Activated CD4-positive, alpha-beta T cell treated with anti-CD3 and anti-CD28 coated beads, Interleukin-2, amount 10 ng/mL, durations not matched to agents 24 days and 14 days (primary cell): ENCODE measurements around the gene PDGFRB. TPM values are rescaled to one million over a fixed set of nuclear protein-coding genes. Genes with fewer than 3 reads are reported as not detected.

Experiments used
- DNase-seq: peaks from one replicate; pipeline ENCODE4 v3.0.0; 2022
- H3K27ac Mint-ChIP-seq: one replicate; pipeline ENCODE4 v1.8.0; 2022; ENCODE audit warnings: mild to moderate bottlenecking, mixed read lengths
- H3K27me3 Mint-ChIP-seq: one replicate; pipeline ENCODE4 v1.8.0; 2022; ENCODE audit warnings: mixed read lengths
- H3K36me3 Mint-ChIP-seq: one replicate; pipeline ENCODE4 v1.8.0; 2022; ENCODE audit warnings: low read depth, mild to moderate bottlenecking, mixed read lengths
- H3K4me1 Mint-ChIP-seq: one replicate; pipeline ENCODE4 v1.8.0; 2021; ENCODE audit warnings: mixed read lengths
- H3K4me3 Mint-ChIP-seq: one replicate; pipeline ENCODE4 v1.8.0; 2022; ENCODE audit warnings: mild to moderate bottlenecking, moderate library complexity, mixed read lengths
- H3K9me3 Mint-ChIP-seq: one replicate; pipeline ENCODE4 v1.8.0; 2021; ENCODE audit warnings: mixed read lengths
- intact Hi-C: fragments of 100-400 bp; cut with micrococcal nuclease; formaldehyde crosslinking; loops from one replicate; pipeline ENCODE4 v1.15.1; 2023
- total RNA-seq: library from RNA; stranded (reverse); gene quantifications from 2 replicates; pipeline ENCODE4 v1.2.3, GENCODE V29; 2022

Gene PDGFRB
- total RNA-seq, 1 donor from 2014 or later = 1.5 TPM

- H3K27me3 Mint-ChIP-seq = peaks cover 27% of the 10 kb centered on the region
- peaks cover 7% of the 10 kb centered on the region for H3K4me1 Mint-ChIP-seq
- no peak for DNase-seq
- no peak overlapping the region for H3K27ac Mint-ChIP-seq
- H3K36me3 Mint-ChIP-seq = no peaks in the 10 kb centered on the region
- H3K4me3 Mint-ChIP-seq = no peak overlapping the region
- no peaks in the 10 kb centered on the region for H3K9me3 Mint-ChIP-seq
- intact Hi-C loops = no loop called here
These were observed 72.8 kb downstream of the PDGFRB start for GRCh38 chr5:150082889-150083288.

GRCh38 chr5:150082374-150082773 lies 73.3 kb downstream of the PDGFRB start:
- Mint-ChIP-seq H3K4me1 (peaks cover 7% of the 10 kb centered on the region), H3K36me3 (no peaks in the 10 kb centered on the region), H3K9me3 (no peaks in the 10 kb centered on the region), H3K27ac (no peak overlapping the region), H3K4me3 (no peak overlapping the region), H3K27me3 (peaks cover 27% of the 10 kb centered on the region)
- intact Hi-C loops = no loop called here
- DNase-seq = no peak

GRCh38 chr5:150081541-150082283 lies 73.9 kb downstream of the PDGFRB start:
- Mint-ChIP-seq H3K4me3 (no peak overlapping the region), H3K27me3 (peaks cover 22% of the 10 kb centered on the region), H3K9me3 (no peaks in the 10 kb centered on the region), H3K4me1 (peaks cover 7% of the 10 kb centered on the region), H3K36me3 (no peaks in the 10 kb centered on the region), H3K27ac (no peak overlapping the region)
- DNase-seq = no peak
- intact Hi-C loops = no loop called here

- Mint-ChIP-seq H3K36me3 (no peaks in the 10 kb centered on the region), H3K4me3 (no peak overlapping the region), H3K4me1 (peaks cover 7% of the 10 kb centered on the region), H3K9me3 (no peaks in the 10 kb centered on the region), H3K27ac (no peak overlapping the region), H3K27me3 (peaks cover 22% of the 10 kb centered on the region)
- intact Hi-C loops = no loop called here
- DNase-seq = no peak
These were observed 74.8 kb downstream of the PDGFRB start for GRCh38 chr5:150080696-150081435.

- H3K36me3 Mint-ChIP-seq = no peaks in the 10 kb centered on the region
- no peak overlapping the region for H3K27ac Mint-ChIP-seq
- no peak for DNase-seq
These were observed 75.7 kb downstream of the PDGFRB start for GRCh38 chr5:150079909-150080461.

GRCh38 chr5:150078802-150079689 lies 76.6 kb downstream of the PDGFRB start:
- no peak overlapping the region for H3K4me3 Mint-ChIP-seq
- intact Hi-C loops = no loop called here

More at GRCh38 chr5:150079909-150080461, 75.7 kb downstream of the PDGFRB start:
- intact Hi-C loops = no loop called here
- no peaks in the 10 kb centered on the region for H3K9me3 Mint-ChIP-seq
- peaks cover 7% of the 10 kb centered on the region for H3K4me1 Mint-ChIP-seq
- peaks cover 16% of the 10 kb centered on the region for H3K27me3 Mint-ChIP-seq
- H3K4me3 Mint-ChIP-seq = no peak overlapping the region

GRCh38 chr5:150077996-150078801 lies 77.4 kb downstream of the PDGFRB start:
- peaks cover 7% of the 10 kb centered on the region for H3K4me1 Mint-ChIP-seq
- no peaks in the 10 kb centered on the region for H3K9me3 Mint-ChIP-seq
- H3K27me3 Mint-ChIP-seq = peaks cover 10% of the 10 kb centered on the region
- no peak overlapping the region for H3K4me3 Mint-ChIP-seq
- no peak overlapping the region for H3K27ac Mint-ChIP-seq
- DNase-seq = no peak
- intact Hi-C loops = no loop called here
- no peaks in the 10 kb centered on the region for H3K36me3 Mint-ChIP-seq

More at GRCh38 chr5:150078802-150079689, 76.6 kb downstream of the PDGFRB start:
- no peak for DNase-seq
- Mint-ChIP-seq H3K27me3 (peaks cover 16% of the 10 kb centered on the region), H3K9me3 (no peaks in the 10 kb centered on the region), H3K4me1 (peaks cover 7% of the 10 kb centered on the region), H3K36me3 (no peaks in the 10 kb centered on the region), H3K27ac (no peak overlapping the region)

GRCh38 chr5:150077060-150077459 lies 78.6 kb downstream of the PDGFRB start:
- no peak overlapping the region for H3K27ac Mint-ChIP-seq
- H3K4me3 Mint-ChIP-seq = no peak overlapping the region
- H3K36me3 Mint-ChIP-seq = no peaks in the 10 kb centered on the region
- H3K27me3 Mint-ChIP-seq = peaks cover 4% of the 10 kb centered on the region
- intact Hi-C loops = no loop called here
- no peaks in the 10 kb centered on the region for H3K9me3 Mint-ChIP-seq
- DNase-seq = no peak
- H3K4me1 Mint-ChIP-seq = peaks cover 2% of the 10 kb centered on the region

- intact Hi-C loops = no loop called here
- Mint-ChIP-seq H3K4me1 (no peaks in the 10 kb centered on the region), H3K9me3 (no peaks in the 10 kb centered on the region), H3K27me3 (peaks cover 4% of the 10 kb centered on the region), H3K36me3 (no peaks in the 10 kb centered on the region), H3K27ac (no peak overlapping the region), H3K4me3 (no peak overlapping the region)
- DNase-seq = no peak
These were observed 79.8 kb downstream of the PDGFRB start for GRCh38 chr5:150075806-150076205.

- Mint-ChIP-seq H3K4me1 (no peaks in the 10 kb centered on the region), H3K27ac (no peak overlapping the region), H3K27me3 (peaks cover 4% of the 10 kb centered on the region), H3K4me3 (no peak overlapping the region), H3K9me3 (no peaks in the 10 kb centered on the region), H3K36me3 (no peaks in the 10 kb centered on the region)
- intact Hi-C loops = no loop called here
- DNase-seq = no peak
These were observed 80.4 kb downstream of the PDGFRB start for GRCh38 chr5:150075233-150075632.

- no peak overlapping the region for H3K27ac Mint-ChIP-seq
- no peaks in the 10 kb centered on the region for H3K9me3 Mint-ChIP-seq
- DNase-seq = no peak
- H3K4me3 Mint-ChIP-seq = no peak overlapping the region
- H3K27me3 Mint-ChIP-seq = peaks cover 4% of the 10 kb centered on the region
- H3K36me3 Mint-ChIP-seq = no peaks in the 10 kb centered on the region
- H3K4me1 Mint-ChIP-seq = peaks cover under 1% of the 10 kb centered on the region
- intact Hi-C loops = no loop called here
These were observed 82.0 kb downstream of the PDGFRB start for GRCh38 chr5:150073677-150074076.

- H3K9me3 Mint-ChIP-seq = no peaks in the 10 kb centered on the region
- intact Hi-C loops = no loop called here
- DNase-seq = no peak
- no peaks in the 10 kb centered on the region for H3K27me3 Mint-ChIP-seq
- H3K4me1 Mint-ChIP-seq = peaks cover 2% of the 10 kb centered on the region
- no peaks in the 10 kb centered on the region for H3K36me3 Mint-ChIP-seq
- H3K27ac Mint-ChIP-seq = no peak overlapping the region
- no peak overlapping the region for H3K4me3 Mint-ChIP-seq
These were observed 82.5 kb downstream of the PDGFRB start for GRCh38 chr5:150073086-150073625.

GRCh38 chr5:150070821-150071220 lies 84.8 kb downstream of the PDGFRB start:
- Mint-ChIP-seq H3K36me3 (no peaks in the 10 kb centered on the region), H3K9me3 (no peaks in the 10 kb centered on the region), H3K27me3 (no peaks in the 10 kb centered on the region), H3K27ac (no peak overlapping the region), H3K4me3 (no peak overlapping the region), H3K4me1 (peaks cover 15% of the 10 kb centered on the region)
- DNase-seq = no peak
- intact Hi-C loops = no loop called here
